ENCODE measurements around the gene ASGR2.

DNA sequence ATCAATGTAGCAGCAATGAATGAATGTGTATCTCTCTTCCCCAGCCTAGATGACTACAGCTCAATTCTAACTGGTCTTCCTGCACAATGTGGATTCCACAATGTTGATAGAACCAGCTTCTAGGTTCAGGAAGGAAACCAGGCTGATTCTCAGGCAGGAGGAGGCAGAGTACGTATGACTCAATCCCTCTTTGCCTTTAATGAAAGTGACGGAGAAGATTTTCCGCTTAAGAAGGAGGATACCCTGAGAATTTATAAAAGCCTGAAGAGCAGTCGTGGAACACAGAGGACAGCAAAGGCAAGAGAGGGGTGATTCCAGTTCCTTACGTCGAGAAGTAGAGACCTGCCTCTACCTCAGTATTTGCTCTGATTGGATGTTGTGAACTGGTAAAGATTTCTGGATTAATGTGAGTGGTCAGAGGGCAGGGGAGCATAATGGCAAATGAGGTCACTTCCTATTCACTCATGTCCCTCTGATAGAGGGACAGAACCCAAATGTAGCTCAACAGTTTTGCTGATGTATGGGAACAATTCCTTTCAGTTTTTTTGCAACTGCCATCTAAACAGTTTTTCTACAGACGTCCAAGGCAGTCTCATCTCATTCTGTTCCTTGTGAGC lies 55.7 kb downstream of the ASGR2 start:
- TF ChIP-seq EP300 (IDR thresholded peaks at IDR 0.05) (no peak), POLR2AphosphoS5 (IDR thresholded peaks at IDR 0.05) (no peak)
- TF ChIP-seq, protein P1, sequence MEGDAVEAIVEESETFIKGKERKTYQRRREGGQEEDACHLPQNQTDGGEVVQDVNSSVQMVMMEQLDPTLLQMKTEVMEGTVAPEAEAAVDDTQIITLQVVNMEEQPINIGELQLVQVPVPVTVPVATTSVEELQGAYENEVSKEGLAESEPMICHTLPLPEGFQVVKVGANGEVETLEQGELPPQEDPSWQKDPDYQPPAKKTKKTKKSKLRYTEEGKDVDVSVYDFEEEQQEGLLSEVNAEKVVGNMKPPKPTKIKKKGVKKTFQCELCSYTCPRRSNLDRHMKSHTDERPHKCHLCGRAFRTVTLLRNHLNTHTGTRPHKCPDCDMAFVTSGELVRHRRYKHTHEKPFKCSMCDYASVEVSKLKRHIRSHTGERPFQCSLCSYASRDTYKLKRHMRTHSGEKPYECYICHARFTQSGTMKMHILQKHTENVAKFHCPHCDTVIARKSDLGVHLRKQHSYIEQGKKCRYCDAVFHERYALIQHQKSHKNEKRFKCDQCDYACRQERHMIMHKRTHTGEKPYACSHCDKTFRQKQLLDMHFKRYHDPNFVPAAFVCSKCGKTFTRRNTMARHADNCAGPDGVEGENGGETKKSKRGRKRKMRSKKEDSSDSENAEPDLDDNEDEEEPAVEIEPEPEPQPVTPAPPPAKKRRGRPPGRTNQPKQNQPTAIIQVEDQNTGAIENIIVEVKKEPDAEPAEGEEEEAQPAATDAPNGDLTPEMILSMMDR (IDR thresholded peaks at IDR 0.05): no peak
